ENCODE results near the gene EXOSC7. TPM values are rescaled to one million over a fixed set of nuclear protein-coding genes. Genes with fewer than 3 reads are reported as not detected.
A peak's percentile ranks its signal among the peaks of the same experiment; 100 is the strongest.

The EXOSC7 gene
- total and polyA plus RNA-seq, 4 donors: 26.2 to 57.7 (median 46.0) TPM

DNA sequence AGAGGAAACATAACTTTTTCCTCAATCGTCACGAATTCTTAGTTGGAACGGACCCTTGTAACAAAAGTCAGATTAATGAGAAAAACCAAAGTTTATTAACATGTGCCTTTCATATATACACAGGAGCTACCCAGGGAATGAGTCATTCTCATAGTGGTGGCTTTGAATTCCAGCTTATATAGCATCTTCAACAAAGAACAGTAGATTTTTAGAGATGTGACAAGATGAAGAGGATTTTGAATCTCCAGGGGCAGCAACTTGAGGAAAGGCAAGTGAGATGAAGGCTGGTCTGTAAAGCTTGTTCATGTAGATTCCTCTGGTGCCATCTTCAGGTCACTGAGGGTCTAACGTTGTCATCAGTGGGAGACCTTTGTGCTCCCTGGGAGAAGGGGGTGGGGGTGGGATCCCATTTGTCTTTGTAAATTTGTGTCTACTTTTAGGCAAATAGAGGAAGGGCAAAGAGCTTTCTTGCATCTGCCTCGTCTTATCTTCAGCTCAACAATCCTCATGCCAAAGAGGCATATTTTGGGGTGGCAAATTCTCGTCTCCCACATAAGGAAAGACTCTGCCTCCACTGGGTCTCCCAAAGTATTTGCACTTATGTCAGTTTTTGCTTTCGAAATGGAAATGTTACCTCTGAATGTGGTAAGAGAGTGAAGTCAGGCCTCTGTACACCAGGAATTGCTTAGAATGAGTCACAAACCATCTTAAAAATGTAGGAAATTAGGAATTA is 79.5 kb downstream of the EXOSC7 start:
- WGBS (ENCODE audit: insufficient coverage): 0% methylated on average over 1 of the region's 7 CpGs
- peak in 1 of 6 donors; percentile 15 for DNase-seq (ENCODE audit: low read depth in 4 of 6, low spot score in 6 of 6)
- Histone ChIP-seq H3K4me1 (ENCODE audit: control insufficient read depth, insufficient read depth, low read length) (no peaks in the 10 kb centered on the region), H3K27me3 (ENCODE audit: control insufficient read depth, insufficient read depth, low read length) (no peaks in the 10 kb centered on the region), H3K27ac (ENCODE audit: low read depth, low read length) (no peak overlapping the region), H3K4me3 (ENCODE audit: low read depth, low read length) (no peak overlapping the region), H3K9me3 (ENCODE audit: control insufficient read depth, insufficient read depth, low read length) (no peaks in the 10 kb centered on the region), H3K36me3 (ENCODE audit: control insufficient read depth, insufficient read depth, low read length) (no peaks in the 10 kb centered on the region)

DNA sequence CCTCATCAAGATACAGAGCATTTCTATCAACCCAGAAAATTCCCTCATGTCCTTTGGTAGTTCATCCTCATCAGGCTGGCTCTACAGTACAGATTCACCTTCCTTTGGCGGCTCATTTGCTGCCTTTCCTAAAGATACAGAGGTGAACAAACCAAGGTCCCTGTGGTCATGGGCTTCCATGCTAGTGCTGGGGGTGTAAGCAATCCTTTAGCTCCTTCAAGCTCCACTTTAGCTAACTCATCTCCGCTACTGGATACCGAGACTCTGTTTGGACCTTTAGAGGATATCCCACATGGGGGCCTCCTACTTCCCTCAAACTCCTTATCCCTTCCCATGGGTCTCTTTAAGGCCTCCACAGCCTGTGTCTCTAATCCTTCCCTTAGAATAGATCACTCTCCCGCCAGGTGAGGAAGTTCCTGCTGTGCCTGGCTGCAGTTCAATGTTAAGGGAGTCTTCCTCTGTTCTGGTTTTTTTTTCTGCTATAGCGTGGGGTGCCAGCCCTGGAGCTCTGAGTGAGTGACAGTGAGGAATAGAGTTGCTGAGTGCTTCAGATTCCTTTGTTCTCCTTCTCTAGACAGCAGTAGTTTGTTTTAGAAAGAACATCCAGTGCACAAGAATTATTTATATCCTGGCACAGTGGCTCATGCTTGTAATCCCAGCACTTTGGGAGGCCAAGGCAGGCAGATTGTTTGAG is 80.7 kb downstream of the EXOSC7 start:
- no peaks in the 10 kb centered on the region for H3K36me3 ChIP-seq (ENCODE audit: control insufficient read depth, insufficient read depth, low read length)
- peak in 1 of 6 donors; percentile 17 for DNase-seq (ENCODE audit: low read depth in 4 of 6, low spot score in 6 of 6)
- H3K27ac ChIP-seq (ENCODE audit: low read depth, low read length): no peak overlapping the region
- no peak overlapping the region for H3K4me3 ChIP-seq (ENCODE audit: low read depth, low read length)
- no peaks in the 10 kb centered on the region for H3K9me3 ChIP-seq (ENCODE audit: control insufficient read depth, insufficient read depth, low read length)
- peaks cover 4% of the 10 kb centered on the region for H3K4me1 ChIP-seq (ENCODE audit: control insufficient read depth, insufficient read depth, low read length)
- H3K27me3 ChIP-seq (ENCODE audit: control insufficient read depth, insufficient read depth, low read length): no peaks in the 10 kb centered on the region
- 80% methylated on average over 1 of the region's 5 CpGs for WGBS (ENCODE audit: insufficient coverage)

DNA sequence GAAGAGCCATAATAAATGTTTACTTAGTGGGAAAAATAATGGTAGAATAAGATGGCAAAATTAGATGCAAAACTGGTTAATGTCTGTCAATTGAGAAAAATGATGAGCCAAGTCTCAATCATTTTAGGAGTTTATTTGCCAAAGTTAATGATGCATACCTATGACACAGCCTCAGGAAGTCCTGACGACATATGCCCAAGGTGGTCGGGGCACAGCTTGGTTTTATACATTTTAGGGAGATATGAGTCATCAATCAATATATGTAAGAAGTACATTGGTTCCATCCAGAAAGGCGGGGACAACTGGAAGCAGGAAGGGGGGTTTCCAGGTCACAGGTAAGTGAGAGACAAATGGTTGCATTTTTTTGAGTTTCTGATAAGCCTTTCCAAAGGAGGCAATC is 81.5 kb downstream of the EXOSC7 start:
- H3K9me3 ChIP-seq (ENCODE audit: control insufficient read depth, insufficient read depth, low read length): no peaks in the 10 kb centered on the region
- H3K4me3 ChIP-seq (ENCODE audit: low read depth, low read length): no peak overlapping the region
- no CpG with 5 or more reads among the region's 3 CpGs for WGBS (ENCODE audit: insufficient coverage)
- H3K4me1 ChIP-seq (ENCODE audit: control insufficient read depth, insufficient read depth, low read length): peaks cover 4% of the 10 kb centered on the region
- H3K27ac ChIP-seq (ENCODE audit: low read depth, low read length): no peak overlapping the region
- H3K27me3 ChIP-seq (ENCODE audit: control insufficient read depth, insufficient read depth, low read length): no peaks in the 10 kb centered on the region
- DNase-seq (ENCODE audit: low read depth in 4 of 6, low spot score in 6 of 6): no peak
- no peaks in the 10 kb centered on the region for H3K36me3 ChIP-seq (ENCODE audit: control insufficient read depth, insufficient read depth, low read length)

DNA sequence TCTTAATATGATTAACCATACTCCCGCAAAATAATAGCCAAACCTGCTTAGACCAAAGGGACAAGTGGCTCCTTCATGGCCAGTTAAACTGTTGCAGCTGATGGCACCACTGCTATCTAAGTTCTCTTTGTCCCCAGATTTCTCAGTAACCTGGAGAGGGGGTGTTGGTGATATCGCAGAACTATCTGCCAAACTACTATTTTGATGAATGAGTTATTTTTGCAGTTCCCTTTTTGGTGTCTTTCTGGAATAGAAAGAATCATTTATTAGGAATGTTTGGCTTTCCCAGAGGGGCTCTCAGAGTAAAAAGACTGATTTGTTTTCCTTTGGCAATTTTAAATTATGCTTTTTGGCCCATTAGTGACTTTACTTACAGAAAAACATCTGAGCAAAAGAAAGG is 83.1 kb downstream of the EXOSC7 start:
- Histone ChIP-seq H3K27ac (ENCODE audit: low read depth, low read length) (no peak overlapping the region), H3K4me1 (ENCODE audit: control insufficient read depth, insufficient read depth, low read length) (peaks cover 4% of the 10 kb centered on the region), H3K36me3 (ENCODE audit: control insufficient read depth, insufficient read depth, low read length) (no peaks in the 10 kb centered on the region), H3K27me3 (ENCODE audit: control insufficient read depth, insufficient read depth, low read length) (no peaks in the 10 kb centered on the region), H3K4me3 (ENCODE audit: low read depth, low read length) (no peak overlapping the region), H3K9me3 (ENCODE audit: control insufficient read depth, insufficient read depth, low read length) (no peaks in the 10 kb centered on the region)
- WGBS (ENCODE audit: insufficient coverage): no CpG with 5 or more reads among the region's 2 CpGs
- no peak for DNase-seq (ENCODE audit: low read depth in 4 of 6, low spot score in 6 of 6)

GRCh38 chr3:45060165-45060892 is 84.3 kb downstream of the EXOSC7 start:
- no peak overlapping the region for H3K4me3 ChIP-seq (ENCODE audit: low read depth, low read length)
- no peaks in the 10 kb centered on the region for H3K36me3 ChIP-seq (ENCODE audit: control insufficient read depth, insufficient read depth, low read length)
- peaks cover 4% of the 10 kb centered on the region for H3K4me1 ChIP-seq (ENCODE audit: control insufficient read depth, insufficient read depth, low read length)
- no peaks in the 10 kb centered on the region for H3K9me3 ChIP-seq (ENCODE audit: control insufficient read depth, insufficient read depth, low read length)
- H3K27ac ChIP-seq (ENCODE audit: low read depth, low read length): no peak overlapping the region
- no peaks in the 10 kb centered on the region for H3K27me3 ChIP-seq (ENCODE audit: control insufficient read depth, insufficient read depth, low read length)
- WGBS (ENCODE audit: insufficient coverage): 19% methylated on average over 3 of the region's 4 CpGs
- DNase-seq (ENCODE audit: low read depth in 4 of 6, low spot score in 6 of 6): peak in 2 of 6 donors; percentile 36 to 57

Small RNAs within 50 kb of the gene (small RNA-seq; reads per million reads assigned to genes)
- gene RNU5B-3P (ENCODE audit: low replicate concordance): 0.12 reads per million

Other genes starting within 250 kb of the EXOSC7 start
- 10 to 100 TPM; 15.9 TPM for gene ZNF501, start 246.6 kb upstream of the EXOSC7 start, total RNA-seq
- 10 to 100 TPM; 10.8 to 12.4 TPM for gene ZNF501, start 246.6 kb upstream of the EXOSC7 start, polyA plus RNA-seq (ENCODE audit: insufficient read length in 2 of 2)
- gene KIAA1143, start 214.6 kb upstream of the EXOSC7 start, total RNA-seq: 10 to 100 TPM; 40.8 to 44.3 TPM
- 10 to 100 TPM; 32.8 to 44.7 TPM for gene KIAA1143, start 214.6 kb upstream of the EXOSC7 start, polyA plus RNA-seq (ENCODE audit: insufficient read length in 2 of 2)
- 10 to 100 TPM; 10.4 to 14.0 TPM for gene KIF15, start 214.4 kb upstream of the EXOSC7 start, total RNA-seq
- 10 to 100 TPM; 12.5 to 13.5 TPM for gene KIF15, start 214.4 kb upstream of the EXOSC7 start, polyA plus RNA-seq (ENCODE audit: insufficient read length in 2 of 2)
- 10 to 100 TPM; 11.1 to 30.7 TPM for gene TMEM42, start 114.3 kb upstream of the EXOSC7 start, total RNA-seq
- 10 to 100 TPM; 22.7 to 24.2 TPM for gene TMEM42, start 114.3 kb upstream of the EXOSC7 start, polyA plus RNA-seq (ENCODE audit: insufficient read length in 2 of 2)
- under 1 TPM in 1 of 2 donors, not detected in 1; 0.06 TPM for gene TGM4, start 101.6 kb upstream of the EXOSC7 start, total RNA-seq
- gene TGM4, start 101.6 kb upstream of the EXOSC7 start, polyA plus RNA-seq (ENCODE audit: insufficient read length in 2 of 2): under 1 TPM; 0.08 to 0.17 TPM
- gene ZDHHC3, start 70 bp upstream of the EXOSC7 start, total RNA-seq: 10 to 100 TPM; 57.8 to 95.8 TPM
- gene ZDHHC3, start 70 bp upstream of the EXOSC7 start, polyA plus RNA-seq (ENCODE audit: insufficient read length in 2 of 2): 10 to 100 TPM; 66.7 to 74.6 TPM
- gene CLEC3B, start 50.1 kb downstream of the EXOSC7 start, total RNA-seq: 100 to 1,000 TPM; 101 to 391 TPM
- 100 to 1,000 TPM in 1 of 2 donors, 10 to 100 TPM in 1; 91.2 to 175 TPM for gene CLEC3B, start 50.1 kb downstream of the EXOSC7 start, polyA plus RNA-seq (ENCODE audit: insufficient read length in 2 of 2)
- gene CDCP1, start 170.1 kb downstream of the EXOSC7 start, total RNA-seq: under 1 TPM; 0.44 to 0.99 TPM
- gene CDCP1, start 170.1 kb downstream of the EXOSC7 start, polyA plus RNA-seq (ENCODE audit: insufficient read length in 2 of 2): under 1 TPM; 0.45 to 0.46 TPM

All from spinal cord (tissue), 10 donors.